GM12878 (cell line): Measurements from ENCODE around the gene SMIM20. TPM values are rescaled to one million over a fixed set of nuclear protein-coding genes. Genes with fewer than 3 reads are reported as not detected.

Experiments
- ATAC-seq: fragments of 200-7000 bp; cut with Tn5 transposase; 3 replicates; pipeline ENCODE4 v1.9.1; 2020; ENCODE audit warnings: mild to moderate bottlenecking, moderate library complexity
- BruUV-seq: library from RNA; stranded (reverse); fragments of 400-500 nt; replicated peaks from 2 replicates; lab custom pipeline; 2021; lab: Mats Ljungman, UMichigan
- CTCF ChIA-PET: fragments of 300-600 bp; sonication (Branson Sonifier 250); formaldehyde crosslinking; extraction: SDS; loops from one replicate; lab custom pipeline; 2021; ENCODE audit warnings: inconsistent platforms; lab: Yijun Ruan, JAX
- POLR2A ChIA-PET: fragments of 350-600 bp; formaldehyde crosslinking; extraction: SDS; loops from one replicate; lab custom pipeline; 2021; ENCODE audit warnings: inconsistent platforms; lab: Charles Lee
- RAD21 ChIA-PET: fragments of 300-600 bp; sonication (Branson Sonifier 250); formaldehyde crosslinking; loops from one replicate; lab custom pipeline; 2023; ENCODE audit warnings: antibody characterized with exemption; ENCODE audit not compliant: unreplicated experiment; lab: Charles Lee
- SMC1A ChIA-PET: fragments of 300-600 bp; sonication (Branson Sonifier 250); formaldehyde crosslinking; loops from one replicate; lab custom pipeline; 2023; ENCODE audit not compliant: unreplicated experiment, uncharacterized antibody; lab: Charles Lee
- DNase-seq: peaks from one replicate; pipeline ENCODE4 v3.0.0-alpha.2; 2011; ENCODE audit warnings: low read depth, low spot score
- FAIRE-seq: peaks from 3 replicates; lab custom pipeline; 2011; peaks lifted over from hg19 to GRCh38; lab: Jason Lieb, UNC
- H2AFZ ChIP-seq: 2 replicates; pipeline ENCODE4 v1.6.0; 2011; ENCODE audit warnings: low read depth, low read length, control low read depth; ENCODE audit not compliant: control insufficient read depth
- H3K27ac ChIP-seq: 2 replicates; pipeline ENCODE4 v1.5.1; 2011; ENCODE audit warnings: control low read depth; ENCODE audit not compliant: control insufficient read depth, insufficient read depth
- H3K27me3 ChIP-seq, 2 experiments: replicated peaks in 1 of 2; 2 replicates each; pipeline versions ENCODE4 v1.6.0 to v1.6.1; 2011; ENCODE audit warnings: low read length in 1 of 2; ENCODE audit not compliant: control insufficient read depth in 2 of 2, insufficient read depth in 2 of 2
- H3K36me3 ChIP-seq, 2 experiments: 2 replicates each; pipeline ENCODE4 v1.5.1; 2011; ENCODE audit warnings: low read length in 1 of 2; ENCODE audit not compliant: control insufficient read depth in 2 of 2, insufficient read depth in 2 of 2
- H3K4me1 ChIP-seq: 2 replicates; pipeline ENCODE4 v1.6.1; 2011; ENCODE audit warnings: mild to moderate bottlenecking, low read length, moderate library complexity, mixed read lengths; ENCODE audit not compliant: control insufficient read depth, insufficient read depth
- H3K4me2 ChIP-seq: 2 replicates; pipeline ENCODE4 v1.6.0; 2011; ENCODE audit warnings: control low read depth; ENCODE audit not compliant: control insufficient read depth, insufficient read depth
- H3K4me3 ChIP-seq: fragments of 200-600 bp; sonication (generic); 2 replicates; pipeline ENCODE4 v1.5.1; 2016
- H3K79me2 ChIP-seq: 2 replicates; pipeline ENCODE4 v1.6.0; 2011; ENCODE audit warnings: low read length; ENCODE audit not compliant: control insufficient read depth, insufficient read depth
- H3K9ac ChIP-seq: 2 replicates; pipeline ENCODE4 v1.8.0; 2011; ENCODE audit warnings: low read length, control low read depth, mixed read lengths; ENCODE audit not compliant: control insufficient read depth, insufficient read depth
- H3K9me3 ChIP-seq: replicated peaks from 3 replicates; pipeline ENCODE4 v1.5.1; 2011; ENCODE audit warnings: mild to moderate bottlenecking, low read length; ENCODE audit not compliant: control insufficient read depth, insufficient read depth
- H4K20me1 ChIP-seq: 2 replicates; pipeline ENCODE4 v1.6.0; 2011; ENCODE audit not compliant: control insufficient read depth, insufficient read depth
- CUX1 ChIP-seq: IDR thresholded peaks from 2 replicates; pipeline ENCODE4 v1.6.1; 2012; ENCODE audit warnings: improper control_type of control experiment, low read depth, low read length; ENCODE audit not compliant: insufficient replicate concordance
- FOS ChIP-seq: IDR thresholded peaks from 3 replicates; pipeline ENCODE4 v1.6.1; 2011; ENCODE audit warnings: borderline replicate concordance; ENCODE audit not compliant: insufficient read length; ENCODE audit errors: extremely low read depth
- MEF2A ChIP-seq: IDR thresholded peaks from 2 replicates; pipeline ENCODE4 v1.6.1; 2011; ENCODE audit warnings: low read depth, mild to moderate bottlenecking, low read length, moderate library complexity; ENCODE audit not compliant: insufficient read depth
- NR2F1 ChIP-seq: fragments of 450-650 bp; conservative IDR thresholded peaks from 2 replicates; pipeline ENCODE4 v1.6.1; 2017; ENCODE audit warnings: mild to moderate bottlenecking
- SIN3A ChIP-seq: IDR thresholded peaks from 2 replicates; pipeline ENCODE4 v1.6.1; 2012; ENCODE audit warnings: low read depth, low read length, improper control_type of control experiment
- TARDBP ChIP-seq: IDR thresholded peaks from 2 replicates; pipeline ENCODE4 v1.6.1; 2016; ENCODE audit warnings: borderline replicate concordance
- TCF7 ChIP-seq: IDR thresholded peaks from 2 replicates; pipeline ENCODE4 v1.6.1; 2014; ENCODE audit warnings: antibody characterized with exemption, borderline replicate concordance
- WRNIP1 ChIP-seq: IDR thresholded peaks from 2 replicates; pipeline ENCODE4 v1.6.1; 2011; ENCODE audit warnings: low read depth, low read length, improper control_type of control experiment, borderline replicate concordance
- ZNF217 ChIP-seq: fragments of 450-650 bp; IDR thresholded peaks from 2 replicates; pipeline ENCODE4 v1.6.1; 2017; ENCODE audit warnings: antibody characterized with exemption, mild to moderate bottlenecking
- WGBS: methylation state at CpG from one replicate; pipeline ENCODE4 v1.1.6; 2016; ENCODE audit warnings: low lambda C conversion rate; ENCODE audit not compliant: insufficient replicate concordance, insufficient coverage; ENCODE audit errors: missing lambda C conversion rate; 5-methylcytosine and 5-hydroxymethylcytosine counted together
- in situ Hi-C: fragments of 300-500 bp; cut with MboI; formaldehyde crosslinking; loops from 9 replicates; pipeline ENCODE4 v1.14.3; 2018; ENCODE audit warnings: mixed read lengths
- intact Hi-C: fragments of 100-400 bp; cut with micrococcal nuclease; formaldehyde crosslinking; loops from one replicate; pipeline ENCODE4 v1.14.2; 2022; ENCODE audit not compliant: unreplicated experiment
- polyA plus RNA-seq, 11 experiments: library from polyadenylated mRNA; depleted of rRNA in 4 of 11; unstranded in 6 of 11; stranded (reverse) in 5 of 11; fragments of >200 nt; fragmentation: Nextera tagmentation in 4 of 11; fragmentation: Illumina TruSeq in 1 of 11; extraction: Ambion mirVana in 4 of 11; extraction: Trizol in 1 of 11; gene quantifications; 1 replicate in 1 of 11; 2 replicates in 10 of 11; pipeline versions ENCODE4 v1.2.1 to v1.2.3, GENCODE V29; 2011 to 2016; ENCODE audit warnings: inconsistent platforms in 2 of 11, missing spikeins in 2 of 11, low read depth in 1 of 11
- total RNA-seq, 4 experiments: library from RNA; depleted of rRNA in 3 of 4; stranded (reverse); fragments of >200 nt in 3 of 4; fragmentation: Illumina TruSeq in 1 of 4; extraction: Trizol in 1 of 4; gene quantifications; 2 replicates each; pipeline versions ENCODE4 v1.2.1 to v1.2.3, GENCODE V29; 2013 to 2021
- TF ChIP-seq, protein P1 (sequence below): fragments of 450-650 bp; IDR thresholded peaks from 2 replicates; pipeline ENCODE4 v1.6.1; 2017; ENCODE audit warnings: borderline replicate concordance

The SMIM20 gene
- total and polyA plus RNA-seq, 10 of the 15 experiments (the other 5 are each of a cell fraction or from before 2014, with no cell fraction given): 17.3 to 38.0 (median 28.8) TPM

- Histone ChIP-seq H3K27ac (no peak overlapping the region), H3K4me3 (no peak overlapping the region), H3K9ac (no peak overlapping the region), H3K27me3 (no peaks in the 10 kb centered on the region)
- DNase-seq (no peak), FAIRE-seq (no peak)
- 100% methylated on average over 1 of the region's 1 CpG for WGBS
- SMC1A ChIA-PET: interaction anchor here (0.9 to 1.4 kb wide), 4 partner anchors 8 to 27 kb away, joined by 3 read pairs; no protein-coding TSS in a partner anchor
- in situ Hi-C loops: no loop called here
- POLR2A ChIA-PET: interaction anchor here (1.0 to 2.2 kb wide), 2 partner anchors 11 to 13 kb away, joined by 3 to 6 read pairs; no protein-coding TSS in a partner anchor
- no peak for TF ChIP-seq CUX1
- TF ChIP-seq WRNIP1: no peak
- TF ChIP-seq SIN3A: no peak
- no peak for TF ChIP-seq MEF2A
- no peak for TF ChIP-seq ZNF217
- no peak for TF ChIP-seq NR2F1
- no peak for TF ChIP-seq FOS
- TF ChIP-seq, protein P1, sequence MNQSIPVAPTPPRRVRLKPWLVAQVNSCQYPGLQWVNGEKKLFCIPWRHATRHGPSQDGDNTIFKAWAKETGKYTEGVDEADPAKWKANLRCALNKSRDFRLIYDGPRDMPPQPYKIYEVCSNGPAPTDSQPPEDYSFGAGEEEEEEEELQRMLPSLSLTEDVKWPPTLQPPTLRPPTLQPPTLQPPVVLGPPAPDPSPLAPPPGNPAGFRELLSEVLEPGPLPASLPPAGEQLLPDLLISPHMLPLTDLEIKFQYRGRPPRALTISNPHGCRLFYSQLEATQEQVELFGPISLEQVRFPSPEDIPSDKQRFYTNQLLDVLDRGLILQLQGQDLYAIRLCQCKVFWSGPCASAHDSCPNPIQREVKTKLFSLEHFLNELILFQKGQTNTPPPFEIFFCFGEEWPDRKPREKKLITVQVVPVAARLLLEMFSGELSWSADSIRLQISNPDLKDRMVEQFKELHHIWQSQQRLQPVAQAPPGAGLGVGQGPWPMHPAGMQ: no peak
- no peak for TF ChIP-seq TCF7
- TF ChIP-seq TARDBP: no peak
- TF ChIP-seq, all 136 proteins: peak for 0
- H3K79me2 ChIP-seq: no peaks in the 10 kb centered on the region
- no peak overlapping the region for H2AFZ ChIP-seq
- ATAC-seq: no peak
- no peaks in the 10 kb centered on the region for H3K9me3 ChIP-seq
- BruUV-seq: no TSS peak
- H4K20me1 ChIP-seq: no peaks in the 10 kb centered on the region
- H3K4me1 ChIP-seq: peaks cover 12% of the 10 kb centered on the region
- H3K36me3 ChIP-seq: no peaks in the 10 kb centered on the region
- no peak overlapping the region for H3K4me2 ChIP-seq
- RAD21 ChIA-PET: no interaction called here
- intact Hi-C loops: no loop called here
- CTCF ChIA-PET: interaction anchor here (0.9 to 1.2 kb wide), 3 partner anchors 9 to 64 kb away, joined by 3 read pairs; no protein-coding TSS in a partner anchor
These were observed 13.7 kb upstream of the SMIM20 start for GRCh38 chr4:25900310-25900709.
